ENCODE data around the gene CNTNAP4.

GRCh38 chr16:76396977-76397376, 119.8 kb downstream of the CNTNAP4 start:
- TF ChIP-seq CTCF (IDR thresholded peaks at IDR 0.05; ENCODE audit: borderline replicate concordance, extremely low read depth, low read length, poor library complexity, severe bottlenecking) (no peak), EZH2 (IDR thresholded peaks at IDR 0.05; ENCODE audit: borderline replicate concordance, low read depth, low read length, severe bottlenecking) (no peak)

Data from DND-41 (cell line).